Spleen (tissue), 7 donors: ENCODE measurements around the gene MIDN.

Source experiments
- CTCF ChIP-seq, 11 experiments: fragments of 200-600 bp in 7 of 11; fragments of 450-650 bp in 4 of 11; sonication (generic) in 4 of 11; IDR thresholded peaks in 8 of 11; conservative IDR thresholded peaks in 3 of 11; 1 replicate in 7 of 11; 2 replicates in 4 of 11; pipeline versions ENCODE4 v1.4.0 to v1.8.0; 2016 to 2021; ENCODE audit warnings: antibody characterized with exemption in 11 of 11, inconsistent platforms in 4 of 11, mild to moderate bottlenecking in 1 of 11
- POLR2A ChIP-seq, 3 donors: fragments of 450-650 bp; IDR thresholded peaks; one replicate each; pipeline ENCODE4 v1.5.1; 2017; ENCODE audit warnings: antibody characterized with exemption in 3 of 3, mild to moderate bottlenecking in 1 of 3
- POLR2AphosphoS5 ChIP-seq, 3 donors: sonication (generic); formaldehyde crosslinking; IDR thresholded peaks; one replicate each; pipeline ENCODE4 v1.5.1; 2017; ENCODE audit warnings: antibody characterized with exemption in 3 of 3
- donor health status: DM: no; HTN: no; CAD: no; lungs with moderate emphysema.
- donor health status: DM: no; HTN: no; CAD: no.
- donor health status: DM: no; HTN: no; CAD: no.

GRCh38 chr19:1239796-1240737 lies 8.3 kb upstream of the MIDN start:
- TF ChIP-seq CTCF (IDR thresholded peaks at IDR 0.05 in 8 of 11, conservative IDR thresholded peaks at IDR 0.05 in 3 of 11) = peak; percentile 48 to 99 (median 93)
- no peak for TF ChIP-seq POLR2A (IDR thresholded peaks at IDR 0.05)
- TF ChIP-seq POLR2AphosphoS5 (IDR thresholded peaks at IDR 0.05) = peak in 2 of 3 donors; percentile 64
